Body of pancreas (tissue), 4 donors: ENCODE results near the gene CLDN6.

Source experiments
- CTCF ChIP-seq, 7 experiments: fragments of 450-650 bp in 4 of 7; fragments of 200-600 bp in 3 of 7; sonication (generic) in 3 of 7; IDR thresholded peaks; one replicate each; pipeline ENCODE4 v1.5.1; 2016 to 2019; ENCODE audit warnings: antibody characterized with exemption in 7 of 7
- POLR2A ChIP-seq, 3 donors: fragments of 450-650 bp; IDR thresholded peaks; one replicate each; pipeline ENCODE4 v1.6.1; 2016; ENCODE audit warnings: antibody characterized with exemption in 3 of 3, mild to moderate bottlenecking in 2 of 3

GRCh38 chr16:3010510-3010909 is 7.5 kb downstream of the CLDN6 start:
- TF ChIP-seq CTCF (IDR thresholded peaks at IDR 0.05): no peak
- TF ChIP-seq POLR2A (IDR thresholded peaks at IDR 0.05): no peak
